GM08714 (cell line): ENCODE measurements around the gene COL9A3.

Source experiments
- H3K4me3 ChIP-seq: fragments of 200-500 bp; sonication (Bioruptor generic); 2 replicates; pipeline ENCODE4 v1.5.1; 2014; ENCODE audit warnings: mild to moderate bottlenecking, low read length, inconsistent platforms
- ZNF274 ChIP-seq: IDR thresholded peaks from 2 replicates; pipeline ENCODE4 v1.6.1; 2012; ENCODE audit warnings: mild to moderate bottlenecking, low read depth, low read length

Gene COL9A3

DNA sequence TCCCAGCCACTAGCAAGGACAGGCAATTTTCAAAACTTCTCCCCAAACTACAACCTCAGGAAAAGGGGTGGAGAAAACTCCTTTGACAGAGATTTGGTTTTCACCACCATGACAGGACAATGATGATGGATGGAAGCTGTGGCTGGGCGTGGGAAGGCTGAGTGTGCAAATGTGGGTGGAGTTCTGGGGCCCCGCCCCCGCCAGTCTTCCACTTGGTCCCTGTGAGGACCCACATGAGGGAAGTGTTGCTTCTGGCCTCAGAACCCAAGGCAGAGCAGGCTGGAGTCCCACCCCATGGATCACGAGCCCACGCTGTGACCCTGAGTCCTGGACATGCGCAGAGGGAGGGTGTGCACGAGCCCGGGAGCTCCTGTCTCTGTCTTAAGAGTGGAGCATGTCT, 42.1 kb upstream of the COL9A3 start:
- no peak for TF ChIP-seq ZNF274
- H3K4me3 ChIP-seq = no peak overlapping the region

DNA sequence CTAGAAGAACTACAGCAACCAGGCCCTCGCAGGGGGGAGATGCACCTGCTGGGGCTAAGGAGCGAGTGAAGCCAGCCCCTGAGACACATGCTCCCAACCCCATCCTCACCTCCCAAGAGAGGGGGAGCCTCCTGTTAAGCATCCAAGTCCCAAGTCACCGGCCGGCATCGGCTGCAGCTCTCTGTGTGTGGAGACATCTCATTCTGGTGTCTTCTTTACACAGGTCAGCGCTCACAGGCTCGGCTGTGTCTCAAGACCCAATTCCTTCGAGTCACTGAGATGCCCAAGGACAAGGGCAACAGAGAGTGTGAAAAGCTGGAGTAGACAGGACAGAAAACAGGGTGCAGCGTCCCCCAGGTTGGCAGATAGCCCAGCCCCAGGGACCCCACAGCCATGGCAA, 41.6 kb upstream of the COL9A3 start:
- TF ChIP-seq ZNF274 = no peak
- H3K4me3 ChIP-seq = no peak overlapping the region

DNA sequence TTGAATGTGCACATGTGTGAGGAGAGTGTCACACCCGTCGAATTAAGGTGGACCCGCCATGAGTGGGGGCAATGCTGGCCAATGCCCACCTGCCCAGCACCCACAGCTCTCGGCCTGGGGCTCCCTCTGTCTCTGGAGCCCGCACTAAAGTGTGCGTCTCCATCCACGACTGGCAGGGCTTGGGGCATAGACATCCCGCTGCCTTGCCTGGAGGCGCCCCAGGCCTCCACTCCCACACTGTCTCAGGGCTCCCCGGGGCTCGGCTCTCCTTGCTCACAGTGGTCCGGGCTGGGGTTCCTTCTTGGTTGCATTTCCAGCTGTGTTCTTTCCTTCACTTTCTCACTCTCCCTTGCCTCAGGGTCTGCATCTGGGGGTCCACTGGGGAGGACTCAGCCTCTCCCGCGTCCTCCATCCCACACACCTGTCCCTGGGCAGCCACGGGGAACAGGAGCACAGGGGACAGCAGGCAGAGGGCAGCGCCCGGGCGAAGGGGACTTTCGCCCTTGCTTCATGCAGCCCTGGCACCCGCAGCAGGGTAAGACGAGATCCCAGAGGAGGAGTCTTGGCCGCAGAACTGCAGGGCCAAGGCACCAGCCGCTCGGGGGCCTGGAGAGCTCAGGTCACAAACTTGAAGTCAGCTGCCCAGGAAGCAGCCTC, 40.7 kb upstream of the COL9A3 start:
- H3K4me3 ChIP-seq = no peak overlapping the region
- no peak for TF ChIP-seq ZNF274

DNA sequence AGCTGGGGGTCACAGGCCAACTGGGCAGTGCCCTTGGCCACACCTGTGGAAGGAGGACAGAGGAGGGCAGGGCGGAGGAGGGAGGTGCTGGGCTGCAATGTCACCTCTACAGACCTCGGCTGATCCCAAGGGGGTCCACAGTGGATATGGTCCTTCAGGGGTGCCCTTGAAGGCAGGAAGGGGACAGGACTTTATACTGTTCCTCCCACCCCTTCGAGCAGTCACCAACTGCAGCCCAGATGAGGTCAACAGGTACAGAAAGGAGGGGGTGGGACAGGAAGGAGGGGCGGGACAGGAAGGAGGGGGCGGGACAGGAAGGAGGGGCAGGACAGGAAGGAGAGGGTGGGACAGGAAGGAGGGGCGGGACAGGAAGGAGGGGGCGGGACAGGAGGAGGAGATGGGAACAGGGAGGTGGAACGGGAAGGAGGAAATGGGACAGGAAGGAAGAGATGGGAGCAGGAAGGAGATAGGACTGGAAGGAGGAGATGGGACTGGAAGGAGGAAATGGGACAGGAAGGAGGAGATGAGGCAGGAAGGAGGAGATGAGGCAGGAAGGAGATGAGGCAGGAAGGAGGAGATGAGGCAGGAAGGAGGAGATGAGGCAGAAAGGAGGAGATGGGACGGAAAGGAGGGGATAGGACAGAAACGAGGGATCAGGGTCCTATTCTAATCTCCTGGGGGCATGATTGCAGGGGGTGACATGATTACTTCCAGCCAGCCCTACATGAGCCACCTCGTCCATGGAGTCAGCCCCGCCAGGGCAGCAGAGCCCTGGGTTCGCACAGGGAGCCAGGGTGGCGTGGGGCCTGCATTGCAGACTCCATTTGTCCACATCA, 39.9 kb upstream of the COL9A3 start:
- no peak overlapping the region for H3K4me3 ChIP-seq
- no peak for TF ChIP-seq ZNF274

DNA sequence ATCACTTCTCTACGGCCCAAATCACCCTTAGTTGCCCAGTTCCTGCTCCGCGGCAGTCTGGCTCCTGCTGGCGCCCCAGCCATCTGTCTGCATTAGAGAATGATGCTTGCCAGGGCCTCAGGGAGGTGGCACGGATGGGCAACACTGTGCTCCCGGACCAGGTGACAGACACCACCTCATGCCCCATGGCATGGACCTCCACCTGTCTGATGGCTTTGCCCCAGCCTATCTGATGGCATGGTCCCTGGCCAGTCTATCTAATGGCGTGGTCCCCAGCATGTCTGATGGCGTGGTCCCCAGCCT, 39.4 kb upstream of the COL9A3 start:
- no peak for TF ChIP-seq ZNF274
- no peak overlapping the region for H3K4me3 ChIP-seq

DNA sequence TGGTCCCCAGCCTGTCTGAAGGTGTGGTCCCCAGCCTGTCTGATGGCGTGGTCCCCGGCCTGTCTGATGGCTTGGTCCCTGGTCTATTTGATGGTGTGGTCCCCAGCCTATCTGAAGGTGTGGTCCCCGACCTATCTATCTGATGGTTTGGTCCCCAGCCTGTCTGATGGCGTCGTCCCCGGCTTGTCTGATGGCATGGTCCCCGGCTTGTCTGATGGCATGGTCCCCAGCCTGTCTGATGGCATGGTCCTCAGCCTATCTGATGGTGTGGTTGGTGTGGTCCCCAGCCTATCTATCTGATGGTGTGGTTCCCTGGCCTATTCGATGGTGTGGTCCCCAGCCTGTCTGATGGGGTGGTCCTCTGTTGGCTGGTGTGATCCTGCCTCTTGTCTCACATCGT, 38.8 kb upstream of the COL9A3 start:
- H3K4me3 ChIP-seq = no peak overlapping the region
- no peak for TF ChIP-seq ZNF274

DNA sequence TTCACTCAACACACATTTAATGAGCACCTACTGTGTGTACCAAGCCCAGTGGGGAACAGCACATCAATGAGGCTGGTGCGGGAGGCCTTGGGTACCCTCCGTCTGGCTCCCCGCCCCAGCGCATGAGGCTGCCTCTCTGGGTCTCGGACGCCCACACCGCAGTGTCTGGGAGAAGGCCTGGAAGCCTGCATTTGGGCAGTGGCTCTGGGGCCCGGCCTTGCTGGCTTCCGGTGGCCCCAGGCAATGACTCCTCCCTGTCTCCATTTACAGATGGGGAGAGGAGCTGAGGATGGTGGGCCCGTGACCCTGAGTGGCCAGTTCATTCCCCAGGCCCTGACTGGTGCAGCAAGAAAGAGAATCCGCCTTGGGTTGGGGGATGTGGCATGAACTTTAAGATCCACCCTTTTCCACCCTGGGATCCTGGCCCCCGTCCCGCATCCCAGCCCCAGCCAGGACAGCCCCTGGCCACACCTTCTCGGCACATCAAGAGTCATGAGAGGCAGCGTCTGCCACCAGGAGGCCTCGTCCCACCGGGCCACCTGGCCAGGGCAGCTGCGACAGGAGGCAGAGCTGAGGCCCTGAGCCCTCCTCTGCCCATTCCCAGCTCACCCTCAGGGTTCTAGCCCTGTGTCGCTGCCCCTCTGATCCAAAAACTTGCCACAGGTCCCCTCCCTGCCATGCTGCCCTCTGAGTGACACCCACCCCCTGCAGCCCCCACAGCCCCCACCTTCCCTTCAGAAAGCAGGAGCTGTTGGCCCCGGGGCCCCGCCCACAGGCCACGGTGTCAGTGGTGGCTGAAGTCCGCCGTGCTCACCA, 38.0 kb upstream of the COL9A3 start:
- no peak overlapping the region for H3K4me3 ChIP-seq
- no peak for TF ChIP-seq ZNF274

DNA sequence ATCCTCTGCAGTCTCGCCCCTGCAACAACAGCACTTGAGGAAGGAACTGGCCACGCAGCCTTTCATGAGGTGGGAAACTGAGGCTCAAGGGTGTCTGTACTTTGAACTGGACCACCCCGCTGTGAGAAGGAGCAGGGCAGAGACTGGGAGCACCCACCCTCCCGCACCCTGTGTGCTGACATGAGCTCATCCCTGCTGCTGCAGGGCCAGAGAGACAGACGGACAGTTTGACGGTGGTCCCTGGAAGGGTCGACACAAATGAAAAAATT, 37.5 kb upstream of the COL9A3 start:
- no peak for TF ChIP-seq ZNF274

DNA sequence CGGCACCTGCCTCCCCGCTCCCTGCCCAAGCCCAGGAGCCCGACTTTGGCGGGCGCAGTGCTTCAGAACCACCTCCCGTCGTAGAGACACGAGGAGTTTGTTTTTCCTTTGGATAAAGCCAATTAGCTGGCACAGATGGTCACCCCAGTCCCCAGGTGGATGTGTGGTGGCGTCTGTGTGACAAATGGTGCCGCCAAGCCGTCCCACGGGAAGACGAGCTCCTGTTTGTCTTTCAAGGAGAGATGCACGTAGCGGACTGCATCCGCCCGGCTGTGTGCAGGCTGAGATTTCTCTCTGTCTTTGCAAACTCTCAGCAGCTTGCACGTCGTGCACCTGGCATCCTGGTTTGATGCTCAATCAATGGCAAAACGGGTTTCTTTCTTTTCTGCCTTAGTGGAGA, 36.6 kb upstream of the COL9A3 start:
- H3K4me3 ChIP-seq = no peak overlapping the region
- no peak for TF ChIP-seq ZNF274

More for the DNA sequence above, 37.5 kb upstream of the COL9A3 start:
- no peak overlapping the region for H3K4me3 ChIP-seq

DNA sequence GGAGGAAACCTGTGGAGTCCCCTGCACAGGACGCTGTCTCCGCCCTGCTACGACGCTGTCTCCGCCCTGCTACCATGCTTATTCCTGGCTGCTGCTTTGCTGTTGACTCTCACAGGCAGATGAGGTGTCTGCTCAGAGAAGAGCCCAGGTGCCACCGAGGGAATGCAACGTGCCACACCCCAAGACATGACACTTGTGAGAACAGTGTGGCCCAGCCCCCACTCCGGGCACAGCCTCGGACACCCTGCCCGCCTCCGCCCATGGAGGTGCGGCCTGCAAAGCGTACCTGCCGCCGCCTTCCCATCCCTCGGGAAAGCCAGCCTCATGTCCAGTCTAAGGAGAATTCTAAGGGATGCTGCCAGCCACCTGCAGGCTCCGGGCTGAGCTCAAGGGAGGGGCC, 36.2 kb upstream of the COL9A3 start:
- TF ChIP-seq ZNF274 = no peak
- no peak overlapping the region for H3K4me3 ChIP-seq

DNA sequence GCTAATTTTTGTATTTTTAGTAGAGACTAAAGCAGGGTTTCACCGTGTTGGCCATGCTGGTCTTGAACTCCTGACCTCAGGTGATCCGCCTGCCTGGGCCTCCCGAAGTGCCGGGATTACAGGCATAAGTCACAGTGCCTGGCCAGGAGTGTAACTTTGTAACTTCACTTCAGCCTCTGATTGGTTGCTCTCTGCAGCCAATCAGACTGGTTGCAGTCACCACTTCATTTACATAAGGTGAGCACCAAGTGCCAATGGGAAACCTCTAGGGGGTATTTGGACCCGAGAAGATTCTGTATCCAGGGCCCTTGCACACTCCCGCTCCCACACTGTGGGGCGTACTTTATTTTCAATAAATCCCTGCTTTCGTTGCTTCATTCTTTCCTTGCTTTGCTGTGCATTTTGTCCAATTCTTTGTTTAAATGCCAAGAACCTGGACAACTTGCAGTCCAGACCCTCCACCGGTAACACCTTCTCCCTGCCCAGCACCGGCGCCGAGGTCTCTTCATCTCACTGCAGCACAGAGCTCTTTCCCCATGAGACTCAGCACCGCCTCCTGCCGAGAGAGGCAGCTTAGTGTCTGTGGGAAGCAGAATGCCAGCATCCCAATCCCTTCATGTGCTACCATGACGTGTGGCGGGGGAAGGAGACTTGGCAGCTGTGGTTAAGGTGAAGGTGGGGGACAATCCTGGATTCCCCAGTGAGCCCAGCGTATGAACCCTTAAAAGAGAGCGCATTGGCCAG, 34.5 kb upstream of the COL9A3 start:
- no peak for TF ChIP-seq ZNF274
- no peak overlapping the region for H3K4me3 ChIP-seq

DNA sequence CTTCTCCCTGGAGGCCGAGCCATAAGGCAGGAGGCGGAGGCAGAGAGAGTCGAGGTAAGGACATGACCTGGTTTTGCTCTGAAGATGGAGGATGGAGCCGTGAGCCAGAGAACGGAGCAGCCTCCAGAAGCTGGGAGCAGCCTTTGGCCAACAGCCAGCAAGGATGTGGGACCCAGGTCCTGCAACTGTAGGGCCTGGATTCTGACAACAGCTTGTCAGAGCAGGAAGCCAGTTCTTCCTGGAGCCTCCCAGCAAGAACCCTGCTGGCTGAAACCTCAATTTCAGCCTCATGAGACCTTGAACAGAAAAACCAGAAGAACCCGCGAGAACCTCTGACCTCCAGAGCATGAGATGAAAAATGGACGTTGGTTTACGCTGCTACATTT, 34.0 kb upstream of the COL9A3 start:
- no peak overlapping the region for H3K4me3 ChIP-seq
- no peak for TF ChIP-seq ZNF274

DNA sequence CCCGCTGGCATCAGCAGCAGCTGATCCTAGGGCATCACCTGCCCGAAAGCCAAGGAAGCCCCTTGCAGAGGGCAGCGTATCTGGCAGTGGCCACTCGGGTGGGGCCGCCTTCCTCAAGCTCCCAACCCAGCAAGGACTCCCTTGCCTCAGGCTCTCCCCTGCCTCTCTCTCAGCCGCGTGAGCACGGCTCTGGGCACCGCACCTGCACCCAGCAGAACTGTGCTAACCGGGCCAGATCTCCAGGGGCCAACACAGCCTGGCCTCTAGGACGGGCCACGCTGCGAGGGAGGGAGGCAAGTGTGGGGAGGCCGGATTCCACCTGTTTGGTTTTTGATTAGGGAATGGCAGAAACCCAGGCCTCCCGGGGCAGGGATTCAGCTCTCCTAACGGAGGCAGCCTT, 32.4 kb upstream of the COL9A3 start:
- TF ChIP-seq ZNF274 = no peak
- H3K4me3 ChIP-seq = no peak overlapping the region

DNA sequence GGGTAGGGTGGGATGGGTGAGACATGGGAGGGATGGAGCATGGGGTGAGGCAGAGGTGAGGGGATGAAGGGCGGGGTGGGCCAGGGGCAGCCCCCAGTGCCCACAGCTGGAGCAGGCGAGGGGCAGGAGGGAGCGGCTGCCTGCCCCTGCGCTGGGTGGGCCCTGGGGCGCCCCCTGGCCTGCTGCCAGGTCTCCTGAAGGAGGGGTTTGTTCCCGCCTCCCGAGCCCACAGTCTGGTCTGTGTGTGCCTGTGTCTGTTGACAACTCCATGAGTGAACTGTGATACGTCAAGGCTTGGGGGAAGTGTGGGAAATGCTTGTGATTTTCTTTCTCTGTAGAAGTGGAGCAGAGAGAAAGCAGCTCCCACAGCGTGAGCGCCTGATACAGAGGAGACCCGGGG, 31.5 kb upstream of the COL9A3 start:
- TF ChIP-seq ZNF274 = no peak

More for the DNA sequence above, 31.5 kb upstream of the COL9A3 start:
- H3K4me3 ChIP-seq = no peak overlapping the region
